ENCODE results near the gene ARRB1.

DNA sequence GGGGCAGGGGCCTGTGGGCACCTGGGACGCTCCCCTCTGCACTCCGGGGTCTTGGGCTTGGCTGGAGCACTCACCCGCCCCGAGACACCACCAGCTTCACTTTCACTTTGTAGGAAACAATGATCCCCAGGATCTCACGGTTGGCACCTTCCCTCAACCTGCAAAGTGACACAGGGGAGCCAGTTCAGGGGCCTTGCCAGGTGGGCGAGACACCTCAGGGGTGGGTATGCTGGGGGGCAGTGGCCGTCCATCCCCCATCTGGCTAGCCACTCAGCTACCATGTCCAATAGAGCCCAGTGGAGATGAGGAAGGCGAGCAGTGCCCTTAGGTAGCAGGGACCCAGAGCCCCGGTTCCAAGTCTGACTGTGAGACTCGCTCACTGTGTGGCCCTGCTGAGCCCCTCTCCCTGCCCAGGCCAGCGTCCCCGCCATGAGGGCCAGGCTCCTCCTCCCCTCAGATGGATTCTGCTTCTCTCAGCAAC is 78.6 kb downstream of the ARRB1 start:
- TF ChIP-seq POLR2AphosphoS5 (IDR thresholded peaks at IDR 0.05; ENCODE audit: low read depth, low read length) (no peak), TAF1 (IDR thresholded peaks at IDR 0.05; ENCODE audit: borderline replicate concordance, insufficient read depth, low read length) (no peak)
- TF ChIP-seq, protein P1, sequence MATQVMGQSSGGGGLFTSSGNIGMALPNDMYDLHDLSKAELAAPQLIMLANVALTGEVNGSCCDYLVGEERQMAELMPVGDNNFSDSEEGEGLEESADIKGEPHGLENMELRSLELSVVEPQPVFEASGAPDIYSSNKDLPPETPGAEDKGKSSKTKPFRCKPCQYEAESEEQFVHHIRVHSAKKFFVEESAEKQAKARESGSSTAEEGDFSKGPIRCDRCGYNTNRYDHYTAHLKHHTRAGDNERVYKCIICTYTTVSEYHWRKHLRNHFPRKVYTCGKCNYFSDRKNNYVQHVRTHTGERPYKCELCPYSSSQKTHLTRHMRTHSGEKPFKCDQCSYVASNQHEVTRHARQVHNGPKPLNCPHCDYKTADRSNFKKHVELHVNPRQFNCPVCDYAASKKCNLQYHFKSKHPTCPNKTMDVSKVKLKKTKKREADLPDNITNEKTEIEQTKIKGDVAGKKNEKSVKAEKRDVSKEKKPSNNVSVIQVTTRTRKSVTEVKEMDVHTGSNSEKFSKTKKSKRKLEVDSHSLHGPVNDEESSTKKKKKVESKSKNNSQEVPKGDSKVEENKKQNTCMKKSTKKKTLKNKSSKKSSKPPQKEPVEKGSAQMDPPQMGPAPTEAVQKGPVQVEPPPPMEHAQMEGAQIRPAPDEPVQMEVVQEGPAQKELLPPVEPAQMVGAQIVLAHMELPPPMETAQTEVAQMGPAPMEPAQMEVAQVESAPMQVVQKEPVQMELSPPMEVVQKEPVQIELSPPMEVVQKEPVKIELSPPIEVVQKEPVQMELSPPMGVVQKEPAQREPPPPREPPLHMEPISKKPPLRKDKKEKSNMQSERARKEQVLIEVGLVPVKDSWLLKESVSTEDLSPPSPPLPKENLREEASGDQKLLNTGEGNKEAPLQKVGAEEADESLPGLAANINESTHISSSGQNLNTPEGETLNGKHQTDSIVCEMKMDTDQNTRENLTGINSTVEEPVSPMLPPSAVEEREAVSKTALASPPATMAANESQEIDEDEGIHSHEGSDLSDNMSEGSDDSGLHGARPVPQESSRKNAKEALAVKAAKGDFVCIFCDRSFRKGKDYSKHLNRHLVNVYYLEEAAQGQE (IDR thresholded peaks at IDR 0.05; ENCODE audit: insufficient read depth in 1 of 2, low read depth in 2 of 2, low read length in 2 of 2), result no peak
